SK-N-SH treated with all-trans-retinoic acid at 6 μM for 48 hours (cell line): ENCODE measurements around the gene GTF2IRD1.

Source experiments
- ARNTL ChIP-seq: fragments of 450-650 bp; formaldehyde crosslinking; IDR thresholded peaks from 2 replicates; pipeline ENCODE4 v1.5.0; 2020; ENCODE audit warnings: low read depth, mild to moderate bottlenecking, moderate library complexity, borderline replicate concordance
- BACH2 ChIP-seq: fragments of 250-450 bp; sonication (Bioruptor Pico); IDR thresholded peaks from 2 replicates; pipeline ENCODE4 v1.9.0; 2021; ENCODE audit warnings: mild to moderate bottlenecking, borderline replicate concordance

DNA sequence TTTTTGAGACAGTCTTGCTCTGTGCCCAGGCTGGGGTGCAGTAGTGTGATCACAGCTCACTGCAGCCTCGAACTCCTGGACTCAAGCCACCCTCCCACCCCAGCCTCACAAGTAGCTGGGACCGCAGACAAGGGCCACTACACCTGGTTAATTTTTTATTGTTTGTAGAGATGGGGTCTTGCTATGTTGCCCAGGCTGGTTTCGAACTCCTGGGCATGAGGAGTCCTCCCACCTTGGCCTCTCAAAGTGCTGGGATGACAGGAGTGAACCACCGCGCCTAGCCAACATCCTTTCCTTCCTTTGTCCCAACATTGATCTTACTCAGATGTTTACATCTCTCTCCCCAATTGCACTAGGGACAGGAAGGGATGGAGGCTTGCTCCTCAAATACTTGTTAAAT is 3.3 kb downstream of the GTF2IRD1 start:
- TF ChIP-seq ARNTL (CRISPR knock-in tag): no peak
- TF ChIP-seq BACH2: no peak
